Keratinocyte (primary cell): ENCODE data around the gene PODN. TPM values are rescaled to one million over a fixed set of nuclear protein-coding genes. Genes with fewer than 3 reads are reported as not detected.

ENCODE experiments used
- DNase-seq: peaks from one replicate; pipeline ENCODE4 v3.0.0-alpha.2; 2011; ENCODE audit warnings: low read depth, missing footprints, low spot score
- FAIRE-seq: peaks from 2 replicates; lab custom pipeline; 2011; peaks lifted over from hg19 to GRCh38; lab: Jason Lieb, UNC
- H2AFZ ChIP-seq: 2 replicates; pipeline ENCODE4 v1.6.0; 2012; ENCODE audit warnings: low read length, control low read depth, inconsistent platforms; ENCODE audit not compliant: control insufficient read depth
- H3K27ac ChIP-seq: 2 replicates; pipeline ENCODE4 v1.5.1; 2011; ENCODE audit warnings: low read length; ENCODE audit not compliant: control insufficient read depth, insufficient read depth
- H3K27me3 ChIP-seq: 3 replicates; pipeline ENCODE4 v1.6.0; 2011; ENCODE audit warnings: low read length; ENCODE audit not compliant: control insufficient read depth, insufficient read depth; ENCODE audit errors: extremely low read depth
- H3K36me3 ChIP-seq, 2 experiments: 2 replicates in 1 of 2; 3 replicates in 1 of 2; pipeline ENCODE4 v1.5.1; 2011; ENCODE audit warnings: low read length in 2 of 2, mild to moderate bottlenecking in 1 of 2; ENCODE audit not compliant: control insufficient read depth in 2 of 2, insufficient read depth in 2 of 2; ENCODE audit errors: extremely low read depth in 1 of 2
- H3K4me1 ChIP-seq: 3 replicates; pipeline ENCODE4 v1.5.1; 2011; ENCODE audit warnings: low read length; ENCODE audit not compliant: control insufficient read depth, insufficient read depth; ENCODE audit errors: extremely low read depth
- H3K4me2 ChIP-seq: 3 replicates; pipeline ENCODE4 v1.6.0; 2011; ENCODE audit warnings: low read depth, low read length; ENCODE audit not compliant: control insufficient read depth, insufficient read depth; ENCODE audit errors: extremely low read depth
- H3K4me3 ChIP-seq, 3 experiments: fragments of 200-600 bp in 1 of 3; sonication (generic) in 1 of 3; 2 replicates in 2 of 3; 3 replicates in 1 of 3; pipeline ENCODE4 v1.5.1; 2011 to 2016; ENCODE audit warnings: low read length in 3 of 3, mild to moderate bottlenecking in 3 of 3, control low read depth in 2 of 3, inconsistent platforms in 1 of 3, low read depth in 1 of 3, mixed read lengths in 1 of 3, mixed run types in 1 of 3, moderate library complexity in 1 of 3; ENCODE audit not compliant: control insufficient read depth in 2 of 3, insufficient read depth in 2 of 3; ENCODE audit errors: extremely low read depth in 1 of 3
- H3K79me2 ChIP-seq: 2 replicates; pipeline ENCODE4 v1.6.0; 2012; ENCODE audit warnings: low read length; ENCODE audit not compliant: control insufficient read depth, insufficient read depth
- H3K9ac ChIP-seq: 3 replicates; pipeline ENCODE4 v1.6.0; 2011; ENCODE audit warnings: low read length; ENCODE audit not compliant: control insufficient read depth, insufficient read depth; ENCODE audit errors: extremely low read depth
- H3K9me1 ChIP-seq: 3 replicates; pipeline ENCODE4 v1.6.0; 2011; ENCODE audit warnings: low read length; ENCODE audit not compliant: control insufficient read depth, insufficient read depth; ENCODE audit errors: extremely low read depth
- H3K9me3 ChIP-seq: 2 replicates; pipeline ENCODE4 v1.5.1; 2012; ENCODE audit warnings: low read depth, low read length; ENCODE audit not compliant: control insufficient read depth
- H4K20me1 ChIP-seq: 3 replicates; pipeline ENCODE4 v1.6.0; 2011; ENCODE audit warnings: low read length; ENCODE audit not compliant: control insufficient read depth, insufficient read depth; ENCODE audit errors: extremely low read depth
- CTCF ChIP-seq, 3 experiments: IDR thresholded peaks in 1 of 3; conservative IDR thresholded peaks in 1 of 3; optimal IDR thresholded peaks in 1 of 3; 2 replicates in 2 of 3; 3 replicates in 1 of 3; pipeline versions ENCODE3 to v1.5.1; 2011; ENCODE audit warnings: low read length in 3 of 3, mild to moderate bottlenecking in 3 of 3, moderate library complexity in 2 of 3, control low read depth in 1 of 3, inconsistent platforms in 1 of 3; ENCODE audit not compliant: insufficient read depth in 2 of 3; ENCODE audit errors: extremely low read depth in 1 of 3
- EZH2 ChIP-seq: IDR thresholded peaks from one replicate; pipeline ENCODE4 v1.6.1; 2012; ENCODE audit warnings: inconsistent platforms, mild to moderate bottlenecking, low read length, moderate library complexity
- dilution Hi-C: fragments of 300-500 bp; cut with MboI; formaldehyde crosslinking; loops from one replicate; pipeline ENCODE4 v1.7.0; 2020; ENCODE audit warnings: low sequenced_read_pairs; ENCODE audit not compliant: extremely low pct_ligation_motif_present
- polyA plus RNA-seq, 5 experiments: library from polyadenylated mRNA; depleted of rRNA in 3 of 5; stranded (reverse) in 3 of 5; stranded (forward) in 1 of 5; unstranded in 1 of 5; fragments of >200 nt; gene quantifications; 1 replicate in 1 of 5; 2 replicates in 3 of 5; 3 replicates in 1 of 5; pipeline versions ENCODE4 v1.2.1 to v1.2.3, GENCODE V29; 2011 to 2012; ENCODE audit warnings: missing spikeins in 2 of 5, low read depth in 1 of 5, low replicate concordance in 1 of 5

PODN gene
- polyA plus RNA-seq, 1 donor (not counting 4 experiments of a cell fraction or from before 2014, with no cell fraction given) = not detected

- FAIRE-seq (no peak), DNase-seq (no peak)
- dilution Hi-C loops = no loop called here
- H3K4me3 ChIP-seq = no peak overlapping the region
- H3K4me1 ChIP-seq = no peaks in the 10 kb centered on the region
- H3K79me2 ChIP-seq = no peaks in the 10 kb centered on the region
- no peak overlapping the region for H3K9ac ChIP-seq
- H3K9me3 ChIP-seq = no peaks in the 10 kb centered on the region
- H3K4me2 ChIP-seq = no peak overlapping the region
- H3K36me3 ChIP-seq = no peaks in the 10 kb centered on the region
- no peak overlapping the region for H2AFZ ChIP-seq
- TF ChIP-seq EZH2 (no peak), CTCF (optimal IDR thresholded peaks at IDR 0.05 in 1 of 3, IDR thresholded peaks at IDR 0.05 in 1 of 3, conservative IDR thresholded peaks at IDR 0.05 in 1 of 3; ENCODE audit: extremely low read depth in 1 of 3, insufficient read depth in 2 of 3, low read length in 3 of 3) (no peak)
- peaks cover 9% of the 10 kb centered on the region for H3K27me3 ChIP-seq
- no peaks in the 10 kb centered on the region for H3K9me1 ChIP-seq
- H4K20me1 ChIP-seq = no peaks in the 10 kb centered on the region
- H3K27ac ChIP-seq = no peak overlapping the region
Measured at GRCh38 chr1:53122961-53123413, 61.0 kb downstream of the PODN start.

GRCh38 chr1:53123453-53124140, 61.6 kb downstream of the PODN start:
- no peak for FAIRE-seq
- H3K27ac ChIP-seq = no peak overlapping the region
- no peaks in the 10 kb centered on the region for H3K4me1 ChIP-seq
- H3K9ac ChIP-seq = no peak overlapping the region
- no peak for TF ChIP-seq CTCF (optimal IDR thresholded peaks at IDR 0.05 in 1 of 3, IDR thresholded peaks at IDR 0.05 in 1 of 3, conservative IDR thresholded peaks at IDR 0.05 in 1 of 3; ENCODE audit: extremely low read depth in 1 of 3, insufficient read depth in 2 of 3, low read length in 3 of 3)
- TF ChIP-seq EZH2 = no peak
- H2AFZ ChIP-seq = no peak overlapping the region
- H3K79me2 ChIP-seq = no peaks in the 10 kb centered on the region
- no peak for DNase-seq
- H3K9me3 ChIP-seq = no peaks in the 10 kb centered on the region
- H3K36me3 ChIP-seq = no peaks in the 10 kb centered on the region
- peaks cover 9% of the 10 kb centered on the region for H3K27me3 ChIP-seq
- no peaks in the 10 kb centered on the region for H4K20me1 ChIP-seq
- H3K4me3 ChIP-seq = no peak overlapping the region
- H3K4me2 ChIP-seq = no peak overlapping the region
- H3K9me1 ChIP-seq = no peaks in the 10 kb centered on the region
- dilution Hi-C loops = no loop called here
